ENCODE measurements around the gene RGL4.
"Not testable (repeated sequence)": the region's sequence is repeated elsewhere in the genome, so short reads cannot be mapped to it uniquely, and the experiment has no call there.

The RGL4 gene

GRCh38 chr22:23698673-23699235, 7.9 kb downstream of the RGL4 start:
- no peak for DNase-seq (ENCODE audit: low spot score)

GRCh38 chr22:23700706-23701105, 9.9 kb downstream of the RGL4 start:
- DNase-seq (ENCODE audit: low spot score), result no peak

GRCh38 chr22:23704062-23704461, 13.2 kb downstream of the RGL4 start:
- DNase-seq (ENCODE audit: low spot score), result no peak

- no peak for DNase-seq (ENCODE audit: low spot score)
Observed at GRCh38 chr22:23704829-23705228, 14.0 kb downstream of the RGL4 start.

GRCh38 chr22:23705358-23705757, 14.5 kb downstream of the RGL4 start:
- no peak for DNase-seq (ENCODE audit: low spot score)

- DNase-seq (ENCODE audit: low spot score), result no peak
Observed at GRCh38 chr22:23708270-23708669, 17.5 kb downstream of the RGL4 start.

- DNase-seq (ENCODE audit: low spot score), result no peak
Observed at GRCh38 chr22:23709107-23709506, 18.3 kb downstream of the RGL4 start.

- DNase-seq (ENCODE audit: low spot score), result no peak
Observed at GRCh38 chr22:23712256-23712655, 21.4 kb downstream of the RGL4 start.

GRCh38 chr22:23713696-23714595, 23.1 kb downstream of the RGL4 start:
- no peak for DNase-seq (ENCODE audit: low spot score)

- no peak for DNase-seq (ENCODE audit: low spot score)
Observed at GRCh38 chr22:23714596-23715578, 24.1 kb downstream of the RGL4 start.

GRCh38 chr22:23715806-23716375, 25.1 kb downstream of the RGL4 start:
- DNase-seq (ENCODE audit: low spot score), result no peak

- DNase-seq (ENCODE audit: low spot score), result peak; percentile 92
Observed at GRCh38 chr22:23716811-23717801, 26.3 kb downstream of the RGL4 start.

GRCh38 chr22:23718371-23719165, 27.8 kb downstream of the RGL4 start:
- no peak for DNase-seq (ENCODE audit: low spot score)

GRCh38 chr22:23720855-23721254, 30.0 kb downstream of the RGL4 start:
- no peak for DNase-seq (ENCODE audit: low spot score)

- DNase-seq (ENCODE audit: low spot score), result no peak
Observed at GRCh38 chr22:23722160-23722559, 31.3 kb downstream of the RGL4 start.

GRCh38 chr22:23722724-23723123, 31.9 kb downstream of the RGL4 start:
- DNase-seq (ENCODE audit: low spot score), result no peak

- DNase-seq (ENCODE audit: low spot score), result not testable (repeated sequence)
Observed at GRCh38 chr22:23728108-23728507, 37.3 kb downstream of the RGL4 start.

GRCh38 chr22:23737696-23738095, 46.9 kb downstream of the RGL4 start:
- DNase-seq (ENCODE audit: low spot score), result no peak

- DNase-seq (ENCODE audit: low spot score), result no peak
Observed at GRCh38 chr22:23742505-23743264, 51.9 kb downstream of the RGL4 start.
